Endothelial cell of umbilical vein (primary cell): ENCODE data around the gene RFLNA. TPM values are rescaled to one million over a fixed set of nuclear protein-coding genes. Genes with fewer than 3 reads are reported as not detected.
"Not testable (repeated sequence)": the region's sequence is repeated elsewhere in the genome, so short reads cannot be mapped to it uniquely, and the experiment has no call there.

ENCODE experiments used
- BruUV-seq: library from RNA; stranded (reverse); fragments of 400-500 nt; replicated peaks from 2 replicates; lab custom pipeline; 2021; lab: Mats Ljungman, UMichigan
- CTCF ChIA-PET: fragments of 300-600, 350-600 bp; sonication (Branson Sonifier 250); formaldehyde crosslinking; loops from one replicate; lab custom pipeline; 2021; ENCODE audit warnings: antibody characterized with exemption, inconsistent platforms; lab: Charles Lee
- POLR2A ChIA-PET: fragments of 300-600, 350-600 bp; sonication (Branson Sonifier 250); formaldehyde crosslinking; loops from one replicate; lab custom pipeline; 2021; ENCODE audit warnings: antibody characterized with exemption, inconsistent platforms; lab: Charles Lee
- DNase-seq: peaks from one replicate; pipeline ENCODE4 v3.0.0-alpha.2; 2011; ENCODE audit warnings: low read depth, low spot score
- FAIRE-seq: peaks from 2 replicates; lab custom pipeline; 2011; peaks lifted over from hg19 to GRCh38; lab: Jason Lieb, UNC
- H2AFZ ChIP-seq: 2 replicates; pipeline ENCODE4 v1.6.0; 2012; ENCODE audit warnings: low read depth, low read length, control low read depth, inconsistent platforms
- H3K27ac ChIP-seq: 2 replicates; pipeline ENCODE4 v1.5.1; 2011; ENCODE audit warnings: low read depth, mild to moderate bottlenecking, control low read depth, low read length, moderate library complexity; ENCODE audit not compliant: insufficient read depth
- H3K27me3 ChIP-seq, 2 experiments: 2 replicates each; pipeline versions ENCODE4 v1.6.0 to v1.6.1; 2011; ENCODE audit warnings: low read length in 2 of 2, mixed read lengths in 1 of 2; ENCODE audit not compliant: control insufficient read depth in 2 of 2, insufficient read depth in 2 of 2
- H3K36me3 ChIP-seq, 2 experiments: 2 replicates in 1 of 2; 3 replicates in 1 of 2; pipeline ENCODE4 v1.5.1; 2011; ENCODE audit warnings: low read length in 2 of 2, mild to moderate bottlenecking in 1 of 2, moderate library complexity in 1 of 2; ENCODE audit not compliant: control insufficient read depth in 2 of 2, insufficient read depth in 2 of 2; ENCODE audit errors: extremely low read depth in 1 of 2
- H3K4me1 ChIP-seq: 3 replicates; pipeline ENCODE4 v1.5.1; 2011; ENCODE audit warnings: mild to moderate bottlenecking, low read length; ENCODE audit not compliant: control insufficient read depth, insufficient read depth; ENCODE audit errors: extremely low read depth
- H3K4me2 ChIP-seq: 2 replicates; pipeline ENCODE4 v1.6.1; 2011; ENCODE audit warnings: low read length, control low read depth, mixed read lengths; ENCODE audit not compliant: insufficient read depth
- H3K4me3 ChIP-seq, 3 experiments: fragments of 200-600 bp in 1 of 3; sonication (generic), shearing (Covaris generic) in 1 of 3; replicated peaks in 1 of 3; 2 replicates each; pipeline ENCODE4 v1.5.1; 2011 to 2016; ENCODE audit warnings: control low read depth in 3 of 3, low read length in 3 of 3, mild to moderate bottlenecking in 2 of 3, inconsistent platforms in 1 of 3, low read depth in 1 of 3, moderate library complexity in 1 of 3; ENCODE audit not compliant: insufficient read depth in 1 of 3
- H3K79me2 ChIP-seq: 2 replicates; pipeline ENCODE4 v1.6.0; 2012; ENCODE audit warnings: low read length, inconsistent platforms; ENCODE audit not compliant: control insufficient read depth, insufficient read depth
- H3K9ac ChIP-seq: replicated peaks from 2 replicates; pipeline ENCODE3; 2011; ENCODE audit warnings: low read length, control low read depth; ENCODE audit not compliant: insufficient read depth; ENCODE audit errors: extremely low read depth
- H3K9me1 ChIP-seq: replicated peaks from 3 replicates; pipeline ENCODE4 v1.6.0; 2011; ENCODE audit warnings: mild to moderate bottlenecking, low read length; ENCODE audit not compliant: control insufficient read depth, insufficient read depth; ENCODE audit errors: extremely low read depth
- H3K9me3 ChIP-seq: replicated peaks from 2 replicates; pipeline ENCODE4 v1.5.1; 2012; ENCODE audit warnings: low read length, inconsistent platforms; ENCODE audit not compliant: control insufficient read depth, insufficient read depth
- H4K20me1 ChIP-seq: replicated peaks from 2 replicates; pipeline ENCODE3; 2011; ENCODE audit warnings: mild to moderate bottlenecking, low read length; ENCODE audit not compliant: control insufficient read depth, insufficient read depth; ENCODE audit errors: extremely low read depth
- EZH2 ChIP-seq: IDR thresholded peaks from 2 replicates; pipeline ENCODE4 v1.6.1; 2012; ENCODE audit warnings: borderline replicate concordance, low read depth, mild to moderate bottlenecking, moderate library complexity, low read length, inconsistent platforms; ENCODE audit not compliant: severe bottlenecking
- FOS ChIP-seq: IDR thresholded peaks from 2 replicates; pipeline ENCODE4 v1.6.1; 2011; ENCODE audit warnings: mild to moderate bottlenecking, low read length, moderate library complexity, borderline replicate concordance; ENCODE audit not compliant: insufficient read depth
- GATA2 ChIP-seq: IDR thresholded peaks from 2 replicates; pipeline ENCODE4 v1.7.0; 2011; ENCODE audit warnings: low read depth, mild to moderate bottlenecking, moderate library complexity, mixed read lengths, low read length; ENCODE audit not compliant: insufficient read length, insufficient read depth
- JUN ChIP-seq: IDR thresholded peaks from 2 replicates; pipeline ENCODE4 v1.6.1; 2011; ENCODE audit warnings: borderline replicate concordance, low read depth; ENCODE audit not compliant: insufficient read length, insufficient read depth
- MYC ChIP-seq: IDR thresholded peaks from one replicate; pipeline ENCODE4 v1.6.1; 2011; ENCODE audit warnings: mild to moderate bottlenecking, low read depth, low read length
- POLR2A ChIP-seq: IDR thresholded peaks from 2 replicates; pipeline ENCODE4 v1.6.1; 2012; ENCODE audit warnings: low read depth, mild to moderate bottlenecking, control low read depth, low read length
- POLR2AphosphoS5 ChIP-seq: IDR thresholded peaks from 2 replicates; pipeline ENCODE4 v1.6.1; 2012; ENCODE audit warnings: low read depth, mild to moderate bottlenecking, control low read depth, low read length, moderate library complexity; ENCODE audit not compliant: insufficient read depth
- dilution Hi-C: fragments of 300-500 bp; cut with MboI; formaldehyde crosslinking; loops from one replicate; pipeline ENCODE4 v1.15.0; 2019; ENCODE audit warnings: low sequenced_read_pairs; ENCODE audit not compliant: extremely low pct_ligation_motif_present
- intact Hi-C: fragments of 100-400 bp; cut with micrococcal nuclease; formaldehyde crosslinking; loops from one replicate; pipeline ENCODE4 v1.10.0; 2022
- polyA plus RNA-seq, 4 experiments: library from polyadenylated mRNA; depleted of rRNA in 3 of 4; stranded (reverse) in 3 of 4; unstranded in 1 of 4; fragments of >200 nt; gene quantifications; 2 replicates each; pipeline versions ENCODE4 v1.2.1 to v1.2.3, GENCODE V29; 2011 to 2012; ENCODE audit warnings: missing spikeins in 1 of 4
- total RNA-seq: library from RNA; stranded (reverse); gene quantifications from 2 replicates; pipeline ENCODE4 v1.2.3, GENCODE V29; 2021
- TF ChIP-seq, protein P1 (sequence below): IDR thresholded peaks from 2 replicates; pipeline ENCODE4 v1.6.1; 2011; ENCODE audit not compliant: insufficient read depth, insufficient read length
- TF ChIP-seq, protein P2 (sequence below), 2 donors: IDR thresholded peaks; 1 replicate in 1 of 2; 2 replicates in 1 of 2; pipeline ENCODE4 v1.5.1; 2011; ENCODE audit warnings: low read length in 2 of 2, mild to moderate bottlenecking in 2 of 2, moderate library complexity in 2 of 2, control low read depth in 1 of 2, inconsistent platforms in 1 of 2, low read depth in 1 of 2; ENCODE audit not compliant: insufficient read depth in 1 of 2; ENCODE audit errors: extremely low read depth in 1 of 2

The RFLNA gene
- total and polyA plus RNA-seq, 2 donors (not counting 3 experiments of a cell fraction or from before 2014, with no cell fraction given) = 19.7 to 24.5 TPM

GRCh38 chr12:124322271-124322998 is 27.5 kb downstream of the RFLNA start:
- Histone ChIP-seq H3K9me3 (peaks cover 11% of the 10 kb centered on the region), H3K9ac (no peak overlapping the region), H3K4me2 (no peak overlapping the region), H3K4me3 (no peak overlapping the region), H3K36me3 (peaks cover 14 to 19% of the 10 kb centered on the region in 2 experiments), H3K4me1 (no peaks in the 10 kb centered on the region), H3K27me3 (no peaks in the 10 kb centered on the region), H4K20me1 (no peaks in the 10 kb centered on the region), H3K9me1 (no peaks in the 10 kb centered on the region), H2AFZ (no peak overlapping the region), H3K79me2 (no peaks in the 10 kb centered on the region), H3K27ac (no peak overlapping the region)
- intact Hi-C loops = loop anchor here (10.0 kb wide), 1 partner anchor 452 kb away; no protein-coding TSS in a partner anchor
- ChIA-PET CTCF (interaction anchor here (1.2 to 8.8 kb wide), 7 partner anchors 10 to 290 kb away, joined by 3 to 169 read pairs (median 8); no protein-coding TSS in a partner anchor), POLR2A (interaction anchor here (0.9 kb wide), 1 partner anchor 269 kb away, joined by 3 read pairs; no protein-coding TSS in a partner anchor)
- FAIRE-seq (no peak), DNase-seq (no peak)
- TF ChIP-seq, protein P1, sequence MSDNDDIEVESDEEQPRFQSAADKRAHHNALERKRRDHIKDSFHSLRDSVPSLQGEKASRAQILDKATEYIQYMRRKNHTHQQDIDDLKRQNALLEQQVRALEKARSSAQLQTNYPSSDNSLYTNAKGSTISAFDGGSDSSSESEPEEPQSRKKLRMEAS = no peak
- TF ChIP-seq GATA2 (no peak), POLR2A (no peak), POLR2AphosphoS5 (no peak), FOS (no peak), JUN (no peak), MYC (no peak), EZH2 (no peak)
- TF ChIP-seq, protein P2, sequence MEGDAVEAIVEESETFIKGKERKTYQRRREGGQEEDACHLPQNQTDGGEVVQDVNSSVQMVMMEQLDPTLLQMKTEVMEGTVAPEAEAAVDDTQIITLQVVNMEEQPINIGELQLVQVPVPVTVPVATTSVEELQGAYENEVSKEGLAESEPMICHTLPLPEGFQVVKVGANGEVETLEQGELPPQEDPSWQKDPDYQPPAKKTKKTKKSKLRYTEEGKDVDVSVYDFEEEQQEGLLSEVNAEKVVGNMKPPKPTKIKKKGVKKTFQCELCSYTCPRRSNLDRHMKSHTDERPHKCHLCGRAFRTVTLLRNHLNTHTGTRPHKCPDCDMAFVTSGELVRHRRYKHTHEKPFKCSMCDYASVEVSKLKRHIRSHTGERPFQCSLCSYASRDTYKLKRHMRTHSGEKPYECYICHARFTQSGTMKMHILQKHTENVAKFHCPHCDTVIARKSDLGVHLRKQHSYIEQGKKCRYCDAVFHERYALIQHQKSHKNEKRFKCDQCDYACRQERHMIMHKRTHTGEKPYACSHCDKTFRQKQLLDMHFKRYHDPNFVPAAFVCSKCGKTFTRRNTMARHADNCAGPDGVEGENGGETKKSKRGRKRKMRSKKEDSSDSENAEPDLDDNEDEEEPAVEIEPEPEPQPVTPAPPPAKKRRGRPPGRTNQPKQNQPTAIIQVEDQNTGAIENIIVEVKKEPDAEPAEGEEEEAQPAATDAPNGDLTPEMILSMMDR (IDR thresholded peaks at IDR 0.05; ENCODE audit: extremely low read depth in 1 of 2, insufficient read depth in 1 of 2, low read depth in 1 of 2, low read length in 2 of 2) = no peak
- dilution Hi-C loops = no loop called here
- no TSS peak for BruUV-seq

- dilution Hi-C loops, H2AFZ ChIP-seq, H3K4me3 ChIP-seq, H3K9me1 ChIP-seq, H3K4me2 ChIP-seq, FAIRE-seq, H3K27ac ChIP-seq, H3K27me3 ChIP-seq, H3K9ac ChIP-seq, BruUV-seq, DNase-seq, H4K20me1 ChIP-seq, H3K4me1 ChIP-seq, H3K79me2 ChIP-seq: not testable (repeated sequence)
- intact Hi-C loops = loop anchor here (10.0 kb wide), 1 partner anchor 452 kb away; no protein-coding TSS in a partner anchor
- ChIA-PET POLR2A (interaction anchor here (0.9 kb wide), 1 partner anchor 269 kb away, joined by 3 read pairs; no protein-coding TSS in a partner anchor), CTCF (interaction anchor here (1.7 to 8.8 kb wide), 3 partner anchors 269 to 291 kb away, joined by 11 to 169 read pairs (median 70); no protein-coding TSS in a partner anchor)
- peaks cover 11% of the 10 kb centered on the region for H3K9me3 ChIP-seq
- H3K36me3 ChIP-seq = peaks cover 14 to 19% of the 10 kb centered on the region in 2 experiments
Observed at GRCh38 chr12:124322999-124323328, 28.1 kb downstream of the RFLNA start.
